Esophagus squamous epithelium (tissue), 5 donors: ENCODE results near the gene WDR59. TPM values are rescaled to one million over a fixed set of nuclear protein-coding genes. Genes with fewer than 3 reads are reported as not detected.

Experiments
- DNase-seq: peaks from one replicate; lab custom pipeline; 2025; lab: John Stamatoyannopoulos, UW
- H3K27ac ChIP-seq, 4 donors: fragments of 200-600 bp; sonication (generic); one replicate each; pipeline ENCODE4 v1.5.1; 2016 to 2019; ENCODE audit warnings: mild to moderate bottlenecking in 1 of 4
- H3K27me3 ChIP-seq, 4 donors: fragments of 200-600 bp; sonication (generic); 1 replicate in 3 of 4; 2 replicates in 1 of 4; pipeline versions ENCODE4 v1.5.1 to v1.6.0; 2017 to 2021; ENCODE audit warnings: antibody characterized with exemption in 1 of 4
- H3K36me3 ChIP-seq, 3 donors: fragments of 200-600 bp; sonication (generic); one replicate each; pipeline ENCODE4 v1.5.1; 2016 to 2019
- H3K4me1 ChIP-seq, 3 donors: fragments of 200-600 bp; sonication (generic); one replicate each; pipeline ENCODE4 v1.5.1; 2017 to 2019
- H3K4me3 ChIP-seq, 4 donors: fragments of 200-600 bp; sonication (generic); 1 replicate in 3 of 4; 2 replicates in 1 of 4; pipeline ENCODE4 v1.5.1; 2016 to 2019; ENCODE audit warnings: mild to moderate bottlenecking in 2 of 4, moderate library complexity in 1 of 4
- H3K9me3 ChIP-seq, 3 donors: fragments of 200-600 bp; sonication (generic); one replicate each; pipeline ENCODE4 v1.5.1; 2016 to 2019
- POLR2A ChIP-seq, 4 donors: fragments of 450-650 bp; IDR thresholded peaks; one replicate each; pipeline ENCODE4 v1.6.1; 2017; ENCODE audit warnings: antibody characterized with exemption in 4 of 4, mild to moderate bottlenecking in 4 of 4, moderate library complexity in 3 of 4
- WGBS, 2 donors: methylation state at CpG; one replicate each; pipeline ENCODE4 v1.1.5; 2018; 5-methylcytosine and 5-hydroxymethylcytosine counted together
- intact Hi-C: fragments of 100-400 bp; cut with DNase I; formaldehyde crosslinking; loops from one replicate; pipeline ENCODE4 v1.15.0; 2022
- total RNA-seq, 4 donors: library from RNA; depleted of rRNA; stranded (reverse); fragments of >200 nt; gene quantifications; one replicate each; pipeline ENCODE4 v1.1.0, GENCODE V29; 2016
- TF ChIP-seq, protein P1 (sequence below), 6 experiments: fragments of 450-650 bp in 4 of 6; fragments of 200-600 bp in 2 of 6; sonication (generic) in 2 of 6; IDR thresholded peaks; one replicate each; pipeline ENCODE4 v1.5.1; 2016 to 2019; ENCODE audit warnings: antibody characterized with exemption in 6 of 6, mild to moderate bottlenecking in 4 of 6, moderate library complexity in 4 of 6
- donor health status: DM: yes; HTN: yes; CAD: no.

WDR59 gene
- total RNA-seq, 4 donors from 2014 or later, result 9.8 to 25.1 (median 22.2) TPM

DNA sequence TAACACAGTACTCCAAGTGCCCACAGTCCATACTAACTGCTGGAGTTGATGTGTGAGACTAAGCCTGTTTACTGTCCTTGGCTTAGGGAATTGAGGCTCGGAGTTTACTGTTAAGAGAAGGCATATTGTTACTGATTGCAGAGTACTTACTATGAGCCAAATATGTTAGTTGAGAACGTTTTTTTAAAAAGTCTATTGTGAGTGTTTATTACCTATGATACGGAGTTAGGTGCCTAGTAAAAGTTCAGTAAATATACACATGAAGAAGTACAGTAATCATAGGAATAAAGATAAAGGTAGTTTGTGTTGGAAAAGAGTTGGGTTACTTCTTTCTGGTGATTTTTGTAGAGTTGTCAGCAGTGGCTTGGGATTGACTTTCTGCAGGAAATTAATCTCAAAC lies 39.3 kb upstream of the WDR59 start:
- Histone ChIP-seq H3K36me3 (peaks cover 0 to 12% (median 0%) of the 10 kb centered on the region in 3 donors), H3K27ac (peak overlapping the region in 2 of 4 donors; percentile 14 to 75), H3K4me1 (peaks cover 0 to 44% (median 8%) of the 10 kb centered on the region in 3 donors), H3K9me3 (peaks cover 0 to 8% (median 7%) of the 10 kb centered on the region in 3 donors), H3K4me3 (no peak overlapping the region), H3K27me3 (no peaks in the 10 kb centered on the region)
- TF ChIP-seq POLR2A (IDR thresholded peaks at IDR 0.05), result no peak
- TF ChIP-seq, protein P1, sequence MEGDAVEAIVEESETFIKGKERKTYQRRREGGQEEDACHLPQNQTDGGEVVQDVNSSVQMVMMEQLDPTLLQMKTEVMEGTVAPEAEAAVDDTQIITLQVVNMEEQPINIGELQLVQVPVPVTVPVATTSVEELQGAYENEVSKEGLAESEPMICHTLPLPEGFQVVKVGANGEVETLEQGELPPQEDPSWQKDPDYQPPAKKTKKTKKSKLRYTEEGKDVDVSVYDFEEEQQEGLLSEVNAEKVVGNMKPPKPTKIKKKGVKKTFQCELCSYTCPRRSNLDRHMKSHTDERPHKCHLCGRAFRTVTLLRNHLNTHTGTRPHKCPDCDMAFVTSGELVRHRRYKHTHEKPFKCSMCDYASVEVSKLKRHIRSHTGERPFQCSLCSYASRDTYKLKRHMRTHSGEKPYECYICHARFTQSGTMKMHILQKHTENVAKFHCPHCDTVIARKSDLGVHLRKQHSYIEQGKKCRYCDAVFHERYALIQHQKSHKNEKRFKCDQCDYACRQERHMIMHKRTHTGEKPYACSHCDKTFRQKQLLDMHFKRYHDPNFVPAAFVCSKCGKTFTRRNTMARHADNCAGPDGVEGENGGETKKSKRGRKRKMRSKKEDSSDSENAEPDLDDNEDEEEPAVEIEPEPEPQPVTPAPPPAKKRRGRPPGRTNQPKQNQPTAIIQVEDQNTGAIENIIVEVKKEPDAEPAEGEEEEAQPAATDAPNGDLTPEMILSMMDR (IDR thresholded peaks at IDR 0.05), result no peak
- 55 to 65% methylated on average over 3 of the region's 3 CpGs for WGBS, 2 donors
- intact Hi-C loops, result no loop called here
- DNase-seq, result no peak

- TF ChIP-seq, protein P1 (IDR thresholded peaks at IDR 0.05), result no peak
- no peak for TF ChIP-seq POLR2A (IDR thresholded peaks at IDR 0.05)
- DNase-seq, result no peak
- WGBS, 2 donors, result 77 to 89% methylated on average over 2 of the region's 2 CpGs
- H3K4me3 ChIP-seq, result no peak overlapping the region
- H3K27me3 ChIP-seq, result no peaks in the 10 kb centered on the region
- intact Hi-C loops, result no loop called here
- H3K9me3 ChIP-seq, result peaks cover 0 to 8% (median 7%) of the 10 kb centered on the region in 3 donors
- H3K4me1 ChIP-seq, result peaks cover 6 to 56% (median 16%) of the 10 kb centered on the region in 3 donors
- H3K36me3 ChIP-seq, result peaks cover 0 to 12% (median 0%) of the 10 kb centered on the region in 3 donors
- H3K27ac ChIP-seq, result no peak overlapping the region
Measured at GRCh38 chr16:75023009-75023408, 38.1 kb upstream of the WDR59 start.

GRCh38 chr16:75022567-75022966 lies 37.6 kb upstream of the WDR59 start:
- TF ChIP-seq, protein P1 (IDR thresholded peaks at IDR 0.05), result no peak
- no peak for TF ChIP-seq POLR2A (IDR thresholded peaks at IDR 0.05)
- H3K36me3 ChIP-seq, result peaks cover 0 to 12% (median 0%) of the 10 kb centered on the region in 3 donors
- intact Hi-C loops, result no loop called here
- H3K9me3 ChIP-seq, result peaks cover 0 to 8% (median 7%) of the 10 kb centered on the region in 3 donors
- H3K27me3 ChIP-seq, result no peaks in the 10 kb centered on the region
- no peak for DNase-seq
- H3K4me3 ChIP-seq, result no peak overlapping the region
- no peak overlapping the region for H3K27ac ChIP-seq
- peaks cover 8 to 56% (median 20%) of the 10 kb centered on the region in 3 donors for H3K4me1 ChIP-seq
- 87 to 90% methylated on average over 4 of the region's 4 CpGs for WGBS, 2 donors

GRCh38 chr16:75021410-75021809 lies 36.5 kb upstream of the WDR59 start:
- intact Hi-C loops, result no loop called here

GRCh38 chr16:75019586-75019985 lies 34.7 kb upstream of the WDR59 start:
- peaks cover 8 to 44% (median 15%) of the 10 kb centered on the region in 3 donors for H3K4me1 ChIP-seq
- peaks cover 0 to 8% (median 7%) of the 10 kb centered on the region in 3 donors for H3K9me3 ChIP-seq
- intact Hi-C loops, result no loop called here
- WGBS, 2 donors, result 91 to 97% methylated on average over 7 of the region's 7 CpGs
- H3K27me3 ChIP-seq, result no peaks in the 10 kb centered on the region
- H3K4me3 ChIP-seq, result no peak overlapping the region
- no peak for TF ChIP-seq POLR2A (IDR thresholded peaks at IDR 0.05)
- TF ChIP-seq, protein P1 (IDR thresholded peaks at IDR 0.05), result no peak
- DNase-seq, result no peak
- H3K27ac ChIP-seq, result peak overlapping the region in 1 of 4 donors; percentile 61
- H3K36me3 ChIP-seq, result peaks cover 0 to 12% (median 0%) of the 10 kb centered on the region in 3 donors

More at GRCh38 chr16:75021410-75021809, 36.5 kb upstream of the WDR59 start:
- WGBS, 2 donors, result 83 to 94% methylated on average over 1 of the region's 1 CpG
- TF ChIP-seq, protein P1 (IDR thresholded peaks at IDR 0.05), result no peak
- TF ChIP-seq POLR2A (IDR thresholded peaks at IDR 0.05), result no peak
- peaks cover 8 to 57% (median 19%) of the 10 kb centered on the region in 3 donors for H3K4me1 ChIP-seq
- H3K27me3 ChIP-seq, result no peaks in the 10 kb centered on the region
- DNase-seq, result no peak
- no peak overlapping the region for H3K27ac ChIP-seq
- H3K9me3 ChIP-seq, result peaks cover 0 to 8% (median 7%) of the 10 kb centered on the region in 3 donors
- H3K36me3 ChIP-seq, result peaks cover 0 to 12% (median 0%) of the 10 kb centered on the region in 3 donors
- H3K4me3 ChIP-seq, result no peak overlapping the region
